ENCODE data around the gene TGFB1I1. TPM values are rescaled to one million over a fixed set of nuclear protein-coding genes. Genes with fewer than 3 reads are reported as not detected.

The TGFB1I1 gene
- total and polyA plus RNA-seq, 2 of the 13 experiments (the other 11 are each of a cell fraction or from before 2014, with no cell fraction given) = 0.80 to 2.9 TPM

- 0 out of 2 replicates have a peak, but pooled peaks have one; percentile 18 for TF ChIP-seq NFAT5 (CRISPR knock-in tag; IDR thresholded peaks at IDR 0.05)
- 0 out of 2 replicates have a peak, but pooled peaks have one; percentile 3 for TF ChIP-seq TBX3 (IDR thresholded peaks at IDR 0.05; ENCODE audit: borderline replicate concordance)
- TF ChIP-seq HNF4G (IDR thresholded peaks at IDR 0.05; ENCODE audit: borderline replicate concordance, low read depth, low read length) = peak; percentile 57; the same call in 1 of the 2 replicates
- TF ChIP-seq HNF4G (CRISPR knock-in tag; IDR thresholded peaks at IDR 0.05; ENCODE audit: borderline replicate concordance, low read depth) = 0 out of 2 replicates have a peak, but pooled peaks have one; percentile 32
- TF ChIP-seq SIN3A (IDR thresholded peaks at IDR 0.05; ENCODE audit: borderline replicate concordance, low read depth, low read length) = peak; percentile 49; the same call in 1 of the 2 replicates
- no peak for TF ChIP-seq WIZ (CRISPR knock-in tag; IDR thresholded peaks at IDR 0.05)
- peak; percentile 28; the same call in 1 of the 2 replicates for TF ChIP-seq ZNF788 (CRISPR knock-in tag; IDR thresholded peaks at IDR 0.05; ENCODE audit: borderline replicate concordance)
- no peak for TF ChIP-seq ATAD3A (CRISPR knock-in tag; IDR thresholded peaks at IDR 0.05)
- no peak; the same call in 1 of the 2 replicates for TF ChIP-seq HOXA5 (CRISPR knock-in tag; IDR thresholded peaks at IDR 0.05)
- no peak for TF ChIP-seq TSC22D2 (CRISPR knock-in tag; IDR thresholded peaks at IDR 0.05; ENCODE audit: borderline replicate concordance)
- peak; percentile 42 for TF ChIP-seq ZNF781 (CRISPR knock-in tag; IDR thresholded peaks at IDR 0.05; ENCODE audit: borderline replicate concordance, not compliant biosample characterization)
Measured at GRCh38 chr16:31459687-31460581, 12.0 kb upstream of the TGFB1I1 start (continued).
